ENCODE data around the gene CNPY3.

Gene CNPY3

DNA sequence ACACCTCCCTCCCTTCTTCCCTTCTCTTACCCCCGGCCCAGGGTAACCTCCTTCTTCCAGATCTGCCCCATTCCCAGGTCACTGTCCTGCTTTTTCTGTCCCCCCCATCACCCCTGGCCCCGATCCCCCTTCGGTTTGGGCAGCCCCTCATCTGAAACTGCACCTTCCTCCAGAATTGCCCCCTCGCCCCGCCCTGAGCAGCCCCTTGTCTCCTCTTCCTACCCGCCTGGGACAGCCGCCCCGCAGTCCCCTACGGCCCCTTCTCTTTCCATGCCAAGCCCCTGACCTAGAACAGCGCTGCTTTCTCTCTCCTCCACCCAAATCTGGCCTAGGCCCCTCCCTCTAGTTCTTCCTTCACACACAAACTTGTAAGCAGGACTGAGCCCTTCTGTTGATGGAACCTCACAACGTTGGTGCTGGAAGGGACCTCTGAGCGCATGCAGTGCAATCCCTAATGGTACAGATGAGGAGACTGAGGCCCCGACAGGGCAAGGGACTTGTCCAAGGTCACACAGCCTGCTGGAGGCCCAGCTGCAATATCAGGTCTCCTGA is 55.7 kb downstream of the CNPY3 start:
- DNase-seq, result peak; percentile 41

GRCh38 chr6:42987533-42988451 is 58.5 kb downstream of the CNPY3 start:
- no peak for DNase-seq

- peak; percentile 20 for DNase-seq
Measured at GRCh38 chr6:42988486-42989020, 59.3 kb downstream of the CNPY3 start.
